RWPE1 (cell line): Measurements from ENCODE around the gene FKBP1B.

Experiments used
- CTCF ChIA-PET: fragments of 350-600 bp; sonication (Branson Sonifier 250); formaldehyde crosslinking; extraction: SDS; loops from one replicate; lab custom pipeline; 2021; lab: Yijun Ruan, JAX
- POLR2A ChIA-PET: fragments of 400-600 bp; formaldehyde crosslinking; extraction: SDS; loops from one replicate; lab custom pipeline; 2020; ENCODE audit warnings: antibody characterized with exemption; ENCODE audit not compliant: low non-redundant PET; lab: Yijun Ruan, JAX
- DNase-seq: peaks from one replicate; pipeline ENCODE4 v3.0.0; 2012; ENCODE audit warnings: low spot score
- H3K27ac ChIP-seq: fragments of 450-650 bp; 2 replicates; pipeline ENCODE4 v1.5.1; 2017
- TF ChIP-seq, protein P1 (sequence below): fragments of 450-650 bp; conservative IDR thresholded peaks from 2 replicates; pipeline ENCODE4 v1.5.1; 2017; ENCODE audit warnings: low read depth, mild to moderate bottlenecking

The FKBP1B gene

DNA sequence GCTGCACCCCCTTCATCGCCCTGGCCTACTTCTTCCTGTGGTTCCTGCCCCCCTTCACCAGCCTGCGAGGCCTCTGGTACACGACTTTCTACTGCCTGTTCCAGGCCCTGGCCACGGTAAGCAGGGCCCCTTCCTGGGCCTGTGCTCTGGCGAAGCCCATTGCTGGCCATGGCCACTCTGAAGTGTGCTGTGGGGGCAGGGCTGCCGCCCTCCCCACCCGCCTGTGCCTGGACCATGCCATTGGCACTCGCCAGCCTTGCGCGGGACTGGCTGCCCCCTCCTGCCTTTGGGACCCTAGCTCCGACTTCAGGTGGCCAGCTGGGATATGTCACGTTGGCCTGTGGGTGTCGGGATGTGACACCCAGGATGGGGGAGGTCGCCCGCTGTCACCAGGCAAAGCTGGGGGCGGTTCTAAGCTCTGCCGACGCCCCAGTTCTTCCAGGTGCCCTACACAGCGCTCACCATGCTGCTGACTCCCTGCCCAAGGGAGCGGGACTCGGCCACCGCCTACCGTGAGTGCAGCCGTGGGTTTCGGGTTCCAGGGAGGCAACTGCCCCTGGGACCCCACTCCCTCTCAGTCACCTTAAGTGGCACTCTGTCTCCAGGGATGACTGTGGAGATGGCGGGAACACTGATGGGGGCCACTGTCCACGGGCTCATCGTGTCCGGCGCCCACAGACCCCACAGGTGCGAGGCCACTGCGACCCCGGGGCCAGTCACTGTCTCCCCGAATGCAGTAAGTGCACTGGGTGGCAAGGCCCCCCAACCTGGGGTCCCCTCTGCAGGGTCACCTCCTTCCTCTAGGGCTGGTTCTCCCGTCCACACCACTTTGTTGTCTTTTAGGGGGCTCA lies 32.5 kb upstream of the FKBP1B start:
- no peak for DNase-seq
- TF ChIP-seq, protein P1, sequence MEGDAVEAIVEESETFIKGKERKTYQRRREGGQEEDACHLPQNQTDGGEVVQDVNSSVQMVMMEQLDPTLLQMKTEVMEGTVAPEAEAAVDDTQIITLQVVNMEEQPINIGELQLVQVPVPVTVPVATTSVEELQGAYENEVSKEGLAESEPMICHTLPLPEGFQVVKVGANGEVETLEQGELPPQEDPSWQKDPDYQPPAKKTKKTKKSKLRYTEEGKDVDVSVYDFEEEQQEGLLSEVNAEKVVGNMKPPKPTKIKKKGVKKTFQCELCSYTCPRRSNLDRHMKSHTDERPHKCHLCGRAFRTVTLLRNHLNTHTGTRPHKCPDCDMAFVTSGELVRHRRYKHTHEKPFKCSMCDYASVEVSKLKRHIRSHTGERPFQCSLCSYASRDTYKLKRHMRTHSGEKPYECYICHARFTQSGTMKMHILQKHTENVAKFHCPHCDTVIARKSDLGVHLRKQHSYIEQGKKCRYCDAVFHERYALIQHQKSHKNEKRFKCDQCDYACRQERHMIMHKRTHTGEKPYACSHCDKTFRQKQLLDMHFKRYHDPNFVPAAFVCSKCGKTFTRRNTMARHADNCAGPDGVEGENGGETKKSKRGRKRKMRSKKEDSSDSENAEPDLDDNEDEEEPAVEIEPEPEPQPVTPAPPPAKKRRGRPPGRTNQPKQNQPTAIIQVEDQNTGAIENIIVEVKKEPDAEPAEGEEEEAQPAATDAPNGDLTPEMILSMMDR, result no peak
- ChIA-PET CTCF (no interaction called here), POLR2A (interaction anchor here (0.5 kb wide), 1 partner anchor 18 kb away, joined by 3 read pairs; no protein-coding TSS in a partner anchor)
- no peak overlapping the region for H3K27ac ChIP-seq

DNA sequence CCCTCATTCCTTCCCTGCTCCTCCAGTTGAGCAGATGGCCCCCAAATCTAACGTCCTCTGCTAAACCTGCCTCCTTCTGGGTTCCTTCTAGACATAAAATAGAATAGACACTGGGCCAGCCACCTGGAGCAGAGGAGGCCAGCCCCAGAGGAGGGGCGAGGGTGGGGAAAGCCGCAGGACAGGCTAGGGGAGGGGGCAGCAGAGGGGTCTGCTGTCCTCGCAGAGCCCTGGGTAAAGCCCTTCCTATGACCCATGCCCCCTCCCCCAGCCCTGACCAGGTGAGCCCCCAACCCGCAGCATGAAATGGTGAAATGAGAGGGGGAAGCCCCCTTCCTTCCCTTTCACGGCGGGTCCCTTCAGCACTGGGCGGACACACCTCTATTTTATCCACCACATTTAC lies 31.8 kb upstream of the FKBP1B start:
- DNase-seq, result no peak
- TF ChIP-seq, protein P1, result no peak
- no peak overlapping the region for H3K27ac ChIP-seq
- ChIA-PET POLR2A (no interaction called here), CTCF (no interaction called here)

- TF ChIP-seq, protein P1, result no peak
- CTCF ChIA-PET, result no interaction called here
- no peak for DNase-seq
- POLR2A ChIA-PET, result no interaction called here
- H3K27ac ChIP-seq, result no peak overlapping the region
These were observed 31.3 kb upstream of the FKBP1B start for GRCh38 chr2:24018241-24018640.

- TF ChIP-seq, protein P1, result no peak
- ChIA-PET CTCF (no interaction called here), POLR2A (no interaction called here)
- no peak overlapping the region for H3K27ac ChIP-seq
- no peak for DNase-seq
These were observed 29.8 kb upstream of the FKBP1B start for GRCh38 chr2:24019729-24020128.

DNA sequence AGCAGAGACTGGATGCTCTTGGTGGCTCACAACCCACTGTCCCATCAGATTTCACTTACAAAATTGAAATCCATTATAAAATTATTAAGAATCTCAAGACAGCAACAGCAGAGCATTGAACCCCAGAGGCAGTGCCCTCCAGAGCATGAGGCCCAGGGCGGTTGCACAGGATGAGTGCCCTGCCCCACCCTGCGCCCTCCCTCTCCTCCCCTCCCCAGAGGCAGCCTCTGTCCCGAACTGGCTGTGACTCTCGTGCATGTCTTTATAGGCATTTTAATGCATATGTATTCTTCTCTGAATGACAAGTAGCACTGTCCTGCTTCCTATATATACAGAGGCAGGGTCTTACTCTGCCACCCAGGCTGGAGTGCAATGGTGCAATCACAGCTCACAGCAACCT lies 29.3 kb upstream of the FKBP1B start:
- H3K27ac ChIP-seq, result no peak overlapping the region

DNA sequence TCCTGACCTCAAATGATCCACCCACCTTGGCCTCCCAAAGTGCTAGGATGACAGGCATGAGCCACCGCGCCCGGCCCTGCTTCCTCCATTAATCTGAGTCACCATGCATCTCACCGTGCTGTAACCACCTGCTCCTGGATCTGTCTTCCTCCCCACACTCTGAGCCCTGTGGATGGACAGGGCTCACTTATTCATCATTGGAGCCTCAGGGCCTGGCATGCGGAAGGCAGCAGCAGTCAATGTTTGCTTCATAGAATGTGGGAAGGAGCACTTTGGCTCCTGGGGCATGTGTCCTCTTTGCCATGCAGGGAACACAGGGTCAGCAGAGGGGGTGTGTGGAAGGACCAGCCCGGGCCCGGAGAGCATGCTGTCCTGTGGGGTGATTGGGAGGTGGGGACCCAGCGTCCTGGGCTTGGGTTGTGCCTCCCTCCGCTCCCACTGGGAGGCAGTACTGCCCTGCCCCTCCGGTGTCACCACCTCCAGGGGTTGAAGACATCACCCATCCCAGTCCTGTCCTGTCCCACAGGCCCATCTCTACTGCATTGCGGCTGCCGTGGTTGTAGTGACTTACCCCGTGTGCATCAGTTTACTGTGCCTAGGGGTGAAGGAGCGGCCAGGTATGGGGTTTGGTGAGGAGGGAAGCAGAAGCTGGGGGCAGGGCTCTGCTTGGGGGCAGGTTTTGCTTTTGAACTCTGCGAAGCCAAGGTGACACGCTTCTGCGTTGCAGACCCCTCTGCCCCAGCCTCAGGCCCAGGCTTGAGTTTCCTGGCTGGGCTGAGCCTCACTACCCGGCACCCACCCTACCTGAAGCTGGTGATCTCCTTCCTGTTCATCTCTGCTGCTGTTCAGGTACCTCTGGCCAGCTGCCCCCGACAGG lies 28.2 kb upstream of the FKBP1B start:
- POLR2A ChIA-PET, result no interaction called here
- CTCF ChIA-PET, result no interaction called here
- H3K27ac ChIP-seq, result no peak overlapping the region
- TF ChIP-seq, protein P1, result no peak
- peak; percentile 64 for DNase-seq

More for the DNA sequence above, 29.3 kb upstream of the FKBP1B start:
- ChIA-PET POLR2A (no interaction called here), CTCF (no interaction called here)
- no peak for DNase-seq
- TF ChIP-seq, protein P1, result no peak
